Measurements from ENCODE around the gene HOXA5. TPM values are rescaled to one million over a fixed set of nuclear protein-coding genes. Genes with fewer than 3 reads are reported as not detected.

The HOXA5 gene
- total RNA-seq, 1 donor from 2014 or later = 0.59 TPM

GRCh38 chr7:27180431-27181420, 37.2 kb upstream of the HOXA5 start:
- no peak for DNase-seq (ENCODE audit: low spot score)
- Mint-ChIP-seq H3K27me3 (ENCODE audit: unreplicated experiment) (peaks cover 46% of the 10 kb centered on the region), H3K9me3 (ENCODE audit: unreplicated experiment) (no peaks in the 10 kb centered on the region), H3K4me3 (ENCODE audit: unreplicated experiment) (no peak overlapping the region), H3K36me3 (ENCODE audit: low read depth, unreplicated experiment) (no peaks in the 10 kb centered on the region), H3K4me1 (ENCODE audit: unreplicated experiment) (peaks cover 27% of the 10 kb centered on the region), H3K27ac (ENCODE audit: unreplicated experiment) (no peak overlapping the region)
- TF ChIP-seq CTCF (IDR thresholded peaks at IDR 0.05; ENCODE audit: unreplicated experiment) = no peak

GRCh38 chr7:27179503-27180430, 36.3 kb upstream of the HOXA5 start:
- H3K9me3 Mint-ChIP-seq (ENCODE audit: unreplicated experiment) = no peaks in the 10 kb centered on the region
- H3K4me1 Mint-ChIP-seq (ENCODE audit: unreplicated experiment) = peaks cover 24% of the 10 kb centered on the region
- no peak overlapping the region for H3K27ac Mint-ChIP-seq (ENCODE audit: unreplicated experiment)
- H3K4me3 Mint-ChIP-seq (ENCODE audit: unreplicated experiment) = no peak overlapping the region
- peaks cover 42% of the 10 kb centered on the region for H3K27me3 Mint-ChIP-seq (ENCODE audit: unreplicated experiment)
- TF ChIP-seq CTCF (IDR thresholded peaks at IDR 0.05; ENCODE audit: unreplicated experiment) = peak; percentile 92
- H3K36me3 Mint-ChIP-seq (ENCODE audit: low read depth, unreplicated experiment) = no peaks in the 10 kb centered on the region
- peak; percentile 80 for DNase-seq (ENCODE audit: low spot score)

GRCh38 chr7:27179030-27179429, 35.5 kb upstream of the HOXA5 start:
- H3K27ac Mint-ChIP-seq (ENCODE audit: unreplicated experiment) = no peak overlapping the region
- no peak for DNase-seq (ENCODE audit: low spot score)
- H3K4me3 Mint-ChIP-seq (ENCODE audit: unreplicated experiment) = no peak overlapping the region
- peaks cover 23% of the 10 kb centered on the region for H3K4me1 Mint-ChIP-seq (ENCODE audit: unreplicated experiment)
- peaks cover 42% of the 10 kb centered on the region for H3K27me3 Mint-ChIP-seq (ENCODE audit: unreplicated experiment)
- no peak for TF ChIP-seq CTCF (IDR thresholded peaks at IDR 0.05; ENCODE audit: unreplicated experiment)
- no peaks in the 10 kb centered on the region for H3K9me3 Mint-ChIP-seq (ENCODE audit: unreplicated experiment)
- no peaks in the 10 kb centered on the region for H3K36me3 Mint-ChIP-seq (ENCODE audit: low read depth, unreplicated experiment)

DNA sequence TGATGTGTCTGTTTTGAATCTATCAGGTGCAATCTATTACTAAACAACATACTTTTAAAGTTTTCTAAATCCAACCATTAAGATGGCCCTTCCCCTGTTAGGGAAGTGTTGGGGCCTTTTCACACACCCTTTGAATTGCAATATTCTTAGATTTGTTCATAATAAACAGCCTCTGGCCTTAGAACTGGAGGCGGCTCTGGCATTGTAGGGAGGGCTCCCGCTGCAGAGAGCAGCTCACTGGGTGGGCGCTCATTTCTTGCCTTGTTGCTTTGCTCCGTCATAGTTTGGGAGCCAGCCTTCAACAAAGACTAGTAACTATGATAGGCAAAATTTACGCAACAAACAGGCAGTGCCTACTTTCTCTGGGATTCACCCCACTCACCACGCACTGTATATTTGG, 34.9 kb upstream of the HOXA5 start:
- TF ChIP-seq CTCF (IDR thresholded peaks at IDR 0.05; ENCODE audit: unreplicated experiment) = no peak
- Mint-ChIP-seq H3K36me3 (ENCODE audit: low read depth, unreplicated experiment) (no peaks in the 10 kb centered on the region), H3K9me3 (ENCODE audit: unreplicated experiment) (no peaks in the 10 kb centered on the region), H3K27ac (ENCODE audit: unreplicated experiment) (no peak overlapping the region), H3K4me3 (ENCODE audit: unreplicated experiment) (no peak overlapping the region), H3K27me3 (ENCODE audit: unreplicated experiment) (peaks cover 42% of the 10 kb centered on the region), H3K4me1 (ENCODE audit: unreplicated experiment) (peaks cover 18% of the 10 kb centered on the region)
- no peak for DNase-seq (ENCODE audit: low spot score)

Data from endothelial cell (in vitro differentiated cells).